SH-SY5Y (cell line): Measurements from ENCODE around the gene VWF.

Experiments
- GATA2 ChIP-seq: IDR thresholded peaks from 2 replicates; pipeline ENCODE4 v1.6.1; 2011; ENCODE audit warnings: mild to moderate bottlenecking, low read depth, low read length
- GATA3 ChIP-seq: IDR thresholded peaks from 2 replicates; pipeline ENCODE4 v1.6.1; 2011; ENCODE audit warnings: low read depth, mild to moderate bottlenecking, low read length, moderate library complexity

The VWF gene

DNA sequence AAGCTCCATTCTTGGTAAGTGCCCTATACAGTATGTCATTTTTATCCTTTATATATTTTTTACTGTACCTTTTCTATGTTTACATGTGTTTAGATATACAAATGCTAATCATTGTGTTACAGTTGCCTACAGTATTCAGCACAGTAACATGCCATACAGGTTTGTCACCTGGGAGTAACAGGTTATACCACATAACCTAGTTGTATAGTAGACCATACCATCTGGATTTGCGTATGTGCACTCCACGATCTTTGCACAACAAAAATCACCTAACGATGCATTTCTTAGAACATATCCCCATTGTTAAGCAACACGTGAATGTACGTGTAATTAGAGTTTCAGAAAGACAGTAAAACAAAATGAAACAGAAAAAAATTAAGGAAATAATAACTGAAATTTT, 167.5 kb downstream of the VWF start:
- TF ChIP-seq GATA3 (no peak), GATA2 (no peak)

DNA sequence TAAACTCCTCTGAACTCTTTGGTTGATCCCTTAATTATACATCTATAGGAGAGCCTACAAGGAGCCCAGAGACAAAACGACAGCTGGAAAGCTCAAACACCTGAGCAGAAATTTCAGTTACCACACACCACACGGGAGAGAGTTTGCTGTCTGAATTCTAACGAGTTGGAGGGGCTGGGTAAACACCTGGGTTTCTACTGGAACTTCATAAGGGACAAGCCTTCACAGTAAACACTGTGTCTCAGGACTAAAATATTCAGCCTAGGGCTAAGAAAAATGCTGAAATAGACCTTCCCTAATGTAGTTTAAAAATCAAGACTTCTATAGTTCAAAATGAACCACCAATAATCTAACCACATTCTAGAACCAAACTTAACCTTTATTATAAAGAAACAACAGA, 169.8 kb downstream of the VWF start:
- TF ChIP-seq GATA2 (no peak), GATA3 (no peak)

- TF ChIP-seq GATA2, result no peak
- no peak for TF ChIP-seq GATA3
Observed at GRCh38 chr12:5953835-5954586, 170.5 kb downstream of the VWF start.

GRCh38 chr12:5952031-5952430, 172.4 kb downstream of the VWF start:
- TF ChIP-seq GATA2, result no peak
- TF ChIP-seq GATA3, result no peak

DNA sequence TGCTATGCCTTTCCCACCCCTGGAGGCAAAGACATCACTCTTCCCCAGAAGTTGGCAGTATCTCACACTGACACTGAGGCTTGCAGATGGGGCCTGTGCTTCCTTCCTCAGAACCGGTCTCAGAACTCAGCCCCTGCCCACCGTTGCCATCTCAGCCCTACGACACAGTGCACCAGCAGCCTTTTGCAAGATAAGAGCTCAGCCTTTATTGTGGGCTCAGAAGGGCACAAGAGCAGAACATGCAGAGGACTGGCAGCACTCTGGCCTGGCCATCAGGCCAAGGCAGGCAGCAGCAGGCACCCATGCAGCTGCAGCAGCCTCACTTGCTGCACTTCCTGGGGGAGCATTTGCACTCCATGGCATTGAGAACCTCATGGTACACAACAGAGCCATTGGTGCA, 175.8 kb downstream of the VWF start:
- TF ChIP-seq GATA3 (no peak), GATA2 (no peak)

DNA sequence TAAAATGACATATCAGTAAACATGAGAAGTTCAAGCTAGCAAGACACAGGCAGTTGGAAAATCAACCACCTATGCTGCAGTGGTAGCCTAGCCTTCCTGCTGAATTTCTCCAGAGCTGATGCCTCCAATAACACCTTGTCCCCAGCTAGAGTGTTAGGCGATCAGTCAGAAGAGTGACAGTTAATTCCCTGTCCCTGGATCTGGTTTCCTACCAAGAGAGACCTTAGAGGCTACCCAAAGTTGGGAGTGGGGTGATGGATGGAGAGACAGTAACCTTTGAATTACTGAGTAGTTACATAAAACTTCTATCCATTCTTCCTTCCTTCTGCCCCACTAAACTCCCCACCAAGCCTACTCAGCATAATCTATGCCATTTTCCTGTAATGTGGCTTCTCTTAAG, 177.5 kb downstream of the VWF start:
- TF ChIP-seq GATA2 (no peak), GATA3 (no peak)

GRCh38 chr12:5946388-5946787, 178.1 kb downstream of the VWF start:
- no peak for TF ChIP-seq GATA2
- TF ChIP-seq GATA3, result no peak

DNA sequence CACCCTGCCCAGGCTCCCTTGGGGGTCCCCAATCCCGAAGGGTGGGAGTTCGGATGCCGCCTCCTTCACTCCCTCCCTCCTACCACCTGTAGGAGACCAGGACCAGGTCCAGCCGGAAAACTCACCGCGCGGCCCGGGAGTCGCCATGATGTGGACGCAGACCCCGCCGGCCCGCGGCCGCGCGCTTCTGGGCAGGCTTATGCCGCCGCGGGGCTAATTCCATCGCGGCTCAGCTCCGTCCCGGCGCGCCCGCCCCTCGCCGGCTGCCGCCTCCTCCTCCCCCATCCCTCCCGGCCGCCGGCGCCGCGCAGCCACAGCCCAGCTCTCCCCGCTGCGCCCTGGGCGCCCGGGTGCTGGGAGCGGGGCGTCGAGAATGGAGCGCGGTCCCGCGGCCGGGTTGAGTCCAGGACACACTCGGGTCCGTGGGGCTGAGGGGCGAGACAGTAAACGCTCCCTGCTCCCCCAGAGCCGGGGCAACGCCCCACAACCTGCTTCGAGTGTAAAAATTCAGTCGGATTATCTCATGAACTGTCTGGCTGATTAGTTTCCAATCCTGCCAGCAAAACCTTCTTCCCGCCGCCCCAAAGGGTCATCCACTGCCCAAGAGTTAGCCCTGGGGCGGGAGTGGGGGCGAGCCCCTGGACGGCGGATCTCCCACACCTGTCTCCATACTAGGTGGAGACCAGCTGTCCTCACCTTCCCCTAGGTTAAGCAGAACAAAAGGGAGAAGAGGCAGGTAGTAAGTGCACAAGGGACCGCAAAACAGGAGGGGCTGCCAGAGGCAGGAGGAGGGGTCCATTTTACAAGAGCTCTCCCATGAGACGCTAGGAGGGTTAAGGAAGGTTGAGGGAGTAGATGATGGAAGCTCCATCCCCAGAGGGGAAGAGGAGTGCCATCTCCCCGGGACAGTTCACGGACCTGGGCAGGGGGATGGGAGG, 179.1 kb downstream of the VWF start, which contains the start of gene ANO2:
ANO2 (minus strand) TSS at position 189 of the 938 bp plus-strand sequence; CDS start at position 147, 42 bp downstream.
- no peak for TF ChIP-seq GATA2

- TF ChIP-seq GATA2 (no peak), GATA3 (no peak)
Observed at GRCh38 chr12:5944688-5945070, 179.8 kb downstream of the VWF start.

DNA sequence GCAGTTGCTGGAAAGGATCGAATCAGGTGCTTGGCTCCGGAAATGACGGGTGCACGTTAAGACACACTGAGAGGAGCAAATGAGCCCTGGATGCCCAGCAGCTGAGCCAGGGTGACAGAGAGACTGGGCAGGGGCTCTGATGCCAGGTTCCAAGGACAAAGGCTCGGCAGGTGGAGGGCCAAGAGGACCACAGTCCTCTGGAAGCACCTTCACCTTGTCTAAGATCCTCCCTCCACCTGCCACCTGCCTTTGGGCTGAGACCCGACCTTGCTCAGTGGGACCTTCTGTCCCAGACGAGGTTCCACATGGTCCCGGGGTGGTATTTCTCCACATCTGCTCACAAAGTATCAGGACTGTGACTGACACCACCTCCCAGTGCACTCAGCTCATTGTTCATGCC, 180.4 kb downstream of the VWF start:
- no peak for TF ChIP-seq GATA3
- TF ChIP-seq GATA2, result no peak

GRCh38 chr12:5941907-5942306, 182.6 kb downstream of the VWF start:
- no peak for TF ChIP-seq GATA2
- TF ChIP-seq GATA3, result no peak

DNA sequence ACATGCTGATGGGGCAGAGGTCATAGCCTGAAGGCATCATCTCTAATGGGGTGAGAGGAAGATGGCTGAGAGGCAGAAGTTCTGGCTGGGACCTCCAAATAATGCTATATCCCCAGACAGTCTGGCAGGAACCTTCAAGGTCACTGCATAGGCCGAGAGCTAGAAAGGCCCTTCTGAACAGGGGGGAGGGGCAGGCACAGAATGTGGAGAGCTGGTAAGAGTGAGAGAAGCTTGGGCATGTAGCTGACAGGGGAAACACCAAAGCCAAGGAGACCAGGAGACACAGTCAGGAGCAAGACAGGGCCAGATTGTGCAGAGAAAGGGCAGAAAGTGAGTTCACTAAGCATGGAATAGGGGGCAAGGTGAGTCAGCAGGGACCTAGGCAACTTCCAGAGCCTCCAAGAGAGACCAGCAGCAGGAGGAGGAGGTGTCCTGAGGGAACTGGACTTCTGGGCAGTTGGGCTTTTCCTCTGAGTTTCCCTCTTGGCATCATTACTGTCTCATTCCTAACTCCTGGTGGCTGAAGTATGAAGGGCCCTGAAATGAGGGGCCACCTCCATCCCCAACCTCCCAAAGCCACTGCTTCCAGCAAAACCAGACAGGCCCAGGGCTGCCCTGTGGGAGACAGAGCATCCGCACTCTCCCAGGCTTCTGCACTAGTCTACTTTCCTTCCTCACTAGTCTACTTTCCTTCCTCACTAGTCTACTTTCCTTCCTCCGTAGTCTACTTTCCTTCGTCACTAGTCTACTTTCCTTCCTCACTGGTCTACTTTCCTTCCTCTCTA, 196.5 kb downstream of the VWF start:
- no peak for TF ChIP-seq GATA2
- TF ChIP-seq GATA3, result no peak

- no peak for TF ChIP-seq GATA2
- TF ChIP-seq GATA3, result no peak
Observed at GRCh38 chr12:5925646-5926045, 198.8 kb downstream of the VWF start.

DNA sequence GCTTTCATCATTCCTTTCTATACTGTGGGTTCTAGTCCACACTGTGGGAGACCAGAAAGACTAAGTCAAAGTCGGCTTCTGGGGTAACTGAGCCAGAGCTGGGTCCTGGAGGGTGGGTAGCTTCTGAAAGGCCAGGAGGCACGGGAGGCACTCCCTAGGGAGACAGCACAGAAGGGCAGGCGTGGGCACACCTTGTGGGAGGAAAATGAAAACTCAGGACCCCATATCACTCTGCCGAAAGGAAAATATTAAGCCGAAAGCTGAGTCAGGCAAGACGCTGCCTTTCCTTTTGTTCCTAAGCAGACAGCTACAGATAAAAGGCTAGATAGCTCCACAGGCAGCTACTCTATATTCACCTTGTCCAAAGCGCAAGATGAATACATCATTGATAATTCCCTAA, 200.1 kb downstream of the VWF start:
- TF ChIP-seq GATA3 (no peak), GATA2 (no peak)

DNA sequence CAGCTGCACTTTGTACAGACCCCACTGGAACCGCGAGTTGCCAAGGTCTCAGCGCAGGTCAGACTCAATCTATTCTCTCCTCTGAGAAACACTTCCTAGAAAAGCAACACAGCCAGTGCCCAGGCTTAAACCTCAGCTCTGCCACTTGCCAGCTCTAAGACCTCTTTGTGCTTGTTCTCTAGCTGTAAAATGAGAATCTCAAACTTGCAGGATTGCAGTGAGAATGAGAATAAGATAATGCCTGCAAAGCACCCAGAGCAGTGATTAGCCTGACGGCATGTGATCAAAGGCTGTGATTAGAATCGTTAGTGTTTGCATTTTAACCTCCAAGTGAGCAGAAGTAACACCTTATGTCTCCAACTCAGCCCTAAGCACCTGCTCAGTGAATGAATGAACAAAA, 200.7 kb downstream of the VWF start:
- TF ChIP-seq GATA3 (no peak), GATA2 (no peak)

DNA sequence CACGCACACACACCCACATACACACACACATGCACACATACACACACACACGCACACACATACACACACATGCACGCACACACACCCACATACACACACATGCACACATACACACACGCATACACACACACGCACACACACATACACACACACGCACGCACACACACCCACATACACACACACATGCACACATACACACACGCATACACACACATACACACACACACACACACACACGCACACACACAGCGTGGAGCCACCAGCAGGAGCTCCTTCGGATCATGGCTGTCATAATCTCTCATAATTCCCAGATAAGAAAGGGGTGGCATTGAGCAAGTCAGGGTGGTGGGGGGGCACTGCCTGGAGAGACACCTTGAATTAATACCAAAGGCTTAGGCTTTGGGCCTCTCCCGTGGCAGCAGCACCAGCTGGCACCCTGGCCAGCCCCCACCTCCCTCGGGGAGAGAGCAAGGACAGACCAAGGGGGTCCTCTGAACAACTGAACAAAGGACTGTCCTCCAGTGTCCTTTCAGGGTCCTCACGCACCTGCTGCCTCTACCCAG, 201.3 kb downstream of the VWF start:
- TF ChIP-seq GATA3 (no peak), GATA2 (no peak)
